ENCODE results near the gene GPR137B. TPM values are rescaled to one million over a fixed set of nuclear protein-coding genes. Genes with fewer than 3 reads are reported as not detected.
"Not testable (repeated sequence)": the region's sequence is repeated elsewhere in the genome, so short reads cannot be mapped to it uniquely, and the experiment has no call there.

Gene GPR137B
- total RNA-seq, 1 experiment from 2014 or later = 6.5 TPM

- DNase-seq (ENCODE audit: extremely low read depth, low read depth) = not testable (repeated sequence)
Observed at GRCh38 chr1:236186471-236186870, 44.1 kb downstream of the GPR137B start.

DNA sequence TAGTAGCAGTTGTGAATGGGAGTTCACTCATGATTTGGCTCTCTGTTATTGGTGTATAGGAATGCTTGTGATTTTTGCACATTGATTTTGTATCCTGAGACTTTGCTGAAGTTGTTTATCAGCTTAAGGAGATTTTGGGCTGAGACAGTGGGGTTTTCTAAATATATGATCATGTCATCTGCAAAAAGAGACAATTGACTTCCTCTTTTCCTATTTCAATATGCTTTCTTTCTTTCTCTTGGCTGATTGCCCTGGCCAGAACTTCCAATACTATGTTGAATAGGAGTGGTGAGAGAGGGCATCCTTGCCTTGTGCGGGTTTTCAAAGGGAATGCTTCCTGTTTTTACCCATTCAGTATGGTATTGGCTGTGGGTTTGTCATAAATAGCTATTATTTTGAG lies 45.7 kb downstream of the GPR137B start:
- not testable (repeated sequence) for DNase-seq (ENCODE audit: extremely low read depth, low read depth)

- no peak for DNase-seq (ENCODE audit: extremely low read depth, low read depth)
Observed at GRCh38 chr1:236193184-236193583, 50.8 kb downstream of the GPR137B start.

- DNase-seq (ENCODE audit: extremely low read depth, low read depth) = no peak
Observed at GRCh38 chr1:236200925-236201324, 58.6 kb downstream of the GPR137B start.

DNA sequence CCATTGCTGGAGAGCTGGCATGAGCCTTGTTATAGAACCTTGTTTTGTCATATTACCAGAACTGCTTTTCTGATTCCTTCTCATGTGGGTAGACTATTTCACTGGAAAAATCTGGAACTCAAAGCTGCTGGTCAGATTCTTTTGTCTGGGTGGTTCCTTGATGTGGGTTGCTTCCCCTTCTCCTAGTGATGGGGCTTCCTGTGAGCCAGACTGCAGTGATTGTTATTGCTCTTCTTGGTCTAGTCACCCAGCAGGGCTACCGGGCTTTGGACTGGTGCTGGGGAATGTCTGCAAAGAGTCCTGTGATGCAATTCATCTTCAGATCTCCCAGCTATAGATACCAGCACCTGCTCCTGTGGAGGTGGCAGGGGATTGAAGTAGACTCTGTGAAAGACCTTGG lies 59.4 kb downstream of the GPR137B start:
- DNase-seq (ENCODE audit: extremely low read depth, low read depth) = no peak

GRCh38 chr1:236204039-236204438 lies 61.7 kb downstream of the GPR137B start:
- no peak for DNase-seq (ENCODE audit: extremely low read depth, low read depth)

GRCh38 chr1:236204656-236205055 lies 62.3 kb downstream of the GPR137B start:
- DNase-seq (ENCODE audit: extremely low read depth, low read depth) = no peak

DNA sequence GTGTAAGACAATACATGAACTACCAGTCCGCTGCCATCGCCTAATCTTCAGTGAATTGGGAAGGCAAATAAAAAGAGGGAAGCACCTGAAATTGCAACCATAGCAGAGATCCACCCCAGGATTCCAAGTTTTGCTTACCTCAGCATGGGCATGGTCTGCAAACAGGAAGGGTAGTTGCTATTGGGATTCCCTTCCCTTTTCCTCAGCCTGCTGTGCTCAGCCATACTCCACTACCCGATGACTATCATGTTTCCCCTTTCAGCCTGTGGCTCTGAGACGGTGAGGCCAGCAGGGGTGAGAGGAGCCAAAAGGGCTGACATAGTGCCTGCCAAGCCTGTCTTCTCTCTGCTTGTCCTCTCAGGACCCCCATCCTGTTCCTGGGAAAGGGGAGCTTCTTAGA lies 64.2 kb downstream of the GPR137B start:
- no peak for DNase-seq (ENCODE audit: extremely low read depth, low read depth)

DNA sequence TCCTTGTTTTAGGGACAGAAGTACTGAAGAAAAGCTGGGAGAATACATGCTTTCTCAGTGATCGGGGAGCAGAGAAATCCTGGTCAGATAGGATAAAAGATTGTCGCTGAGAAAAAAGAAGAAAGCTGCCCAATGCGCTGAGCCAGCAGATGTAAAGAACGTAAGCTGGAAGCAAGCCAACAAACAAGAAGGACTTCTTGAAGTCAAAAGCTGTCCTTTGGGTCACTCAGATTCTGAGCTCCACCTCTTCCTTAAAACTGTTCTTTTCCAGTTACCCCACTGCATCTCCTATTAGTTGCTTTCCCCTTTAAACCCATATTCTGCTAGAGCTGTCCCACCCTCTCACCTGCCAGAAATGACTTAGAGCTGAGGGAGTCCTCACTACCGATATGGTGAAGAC lies 64.8 kb downstream of the GPR137B start:
- no peak for DNase-seq (ENCODE audit: extremely low read depth, low read depth)

GRCh38 chr1:236207569-236207968 lies 65.2 kb downstream of the GPR137B start:
- no peak for DNase-seq (ENCODE audit: extremely low read depth, low read depth)

DNA sequence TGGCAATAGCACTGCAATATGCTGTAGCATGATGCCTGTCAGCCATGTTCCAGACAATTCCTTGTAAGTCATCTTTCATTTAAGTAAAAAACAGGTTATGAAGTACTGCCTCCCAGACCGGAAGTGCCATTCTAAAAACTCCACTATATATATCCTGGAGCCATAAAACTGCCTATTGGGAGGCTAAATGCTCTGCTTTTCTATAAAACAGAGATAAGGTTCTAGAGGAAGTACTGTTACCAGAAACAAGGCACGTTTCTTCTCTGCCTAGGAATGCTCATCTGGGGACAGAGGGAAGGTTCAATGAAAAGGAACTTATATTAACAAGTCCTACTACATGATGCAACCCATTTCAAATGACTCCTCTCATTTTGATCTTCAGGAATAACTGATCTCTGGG lies 66.8 kb downstream of the GPR137B start:
- DNase-seq (ENCODE audit: extremely low read depth, low read depth) = no peak

DNA sequence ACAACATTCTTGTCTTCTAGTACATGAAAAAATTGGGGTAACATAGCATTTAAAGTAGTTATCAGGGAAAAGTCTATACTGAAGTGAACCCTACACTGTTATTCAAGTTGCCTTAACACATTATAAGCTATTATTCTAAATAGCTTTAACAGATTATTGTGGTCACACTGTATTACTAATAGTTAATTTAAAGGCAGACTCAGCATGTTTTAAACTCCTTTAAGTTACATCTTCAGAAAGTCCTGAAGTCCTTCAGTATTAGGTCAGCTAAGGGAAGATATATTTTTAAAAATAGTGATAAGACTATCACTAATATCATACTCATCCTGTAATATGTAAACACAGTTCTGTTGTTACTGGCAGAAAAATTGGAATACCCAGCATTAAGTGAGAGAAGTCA lies 67.4 kb downstream of the GPR137B start:
- no peak for DNase-seq (ENCODE audit: extremely low read depth, low read depth)

DNA sequence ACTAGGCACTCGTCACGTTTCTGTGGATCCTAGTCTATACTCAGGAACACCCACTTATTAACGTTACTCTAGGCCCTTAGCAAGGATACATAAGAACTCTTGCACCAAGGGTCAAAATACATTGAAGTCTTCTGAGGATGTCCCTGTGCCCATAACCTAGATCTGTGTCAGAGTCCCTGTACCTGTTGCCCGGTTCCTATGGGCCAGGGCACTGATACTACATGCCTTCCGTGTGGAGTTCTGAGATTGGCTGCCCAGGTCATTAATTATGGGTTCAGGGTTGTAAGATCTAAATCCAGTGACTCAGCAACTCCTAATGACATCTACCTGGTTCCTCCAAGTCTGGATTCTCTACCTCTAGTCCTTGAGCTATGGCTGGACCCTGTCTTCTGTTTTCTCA lies 69.5 kb downstream of the GPR137B start:
- no peak for DNase-seq (ENCODE audit: extremely low read depth, low read depth)

DNA sequence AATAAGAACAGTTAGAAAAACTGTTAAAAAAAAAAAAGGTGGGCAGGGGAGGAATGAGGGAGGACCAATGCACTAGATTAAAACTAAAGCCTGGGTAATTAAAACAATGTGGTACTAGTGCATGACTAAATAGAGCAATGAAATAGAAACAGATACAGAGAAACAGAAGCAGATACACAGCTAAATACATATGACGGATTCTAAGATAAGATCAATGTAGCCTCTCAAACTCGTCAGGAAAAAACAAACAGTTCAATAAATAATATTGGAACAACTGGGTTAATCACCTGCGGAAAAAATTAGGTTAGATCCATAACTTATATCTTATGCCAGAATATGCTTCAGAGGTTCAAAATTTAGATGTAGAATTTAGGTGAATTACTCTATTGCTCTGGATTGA lies 71.2 kb downstream of the GPR137B start:
- no peak for DNase-seq (ENCODE audit: extremely low read depth, low read depth)

DNA sequence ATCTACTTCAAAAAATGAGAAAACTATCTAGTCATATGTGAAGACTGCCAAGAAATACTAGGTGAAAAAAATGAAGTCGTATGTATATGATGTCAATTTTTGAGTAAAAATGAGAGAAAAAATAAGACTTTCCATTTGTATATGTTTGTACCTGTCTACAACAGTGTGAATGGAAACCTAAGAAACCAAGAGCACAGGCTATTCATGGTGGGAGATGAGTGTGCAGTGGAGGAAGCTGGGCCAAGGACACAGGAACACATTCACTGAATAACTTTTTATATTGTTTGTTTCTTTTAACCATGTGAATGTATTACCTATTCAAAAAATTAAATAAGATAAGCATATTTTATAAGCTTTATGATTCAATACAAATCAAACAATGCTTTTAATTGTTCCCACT lies 72.4 kb downstream of the GPR137B start:
- DNase-seq (ENCODE audit: extremely low read depth, low read depth) = no peak

DNA sequence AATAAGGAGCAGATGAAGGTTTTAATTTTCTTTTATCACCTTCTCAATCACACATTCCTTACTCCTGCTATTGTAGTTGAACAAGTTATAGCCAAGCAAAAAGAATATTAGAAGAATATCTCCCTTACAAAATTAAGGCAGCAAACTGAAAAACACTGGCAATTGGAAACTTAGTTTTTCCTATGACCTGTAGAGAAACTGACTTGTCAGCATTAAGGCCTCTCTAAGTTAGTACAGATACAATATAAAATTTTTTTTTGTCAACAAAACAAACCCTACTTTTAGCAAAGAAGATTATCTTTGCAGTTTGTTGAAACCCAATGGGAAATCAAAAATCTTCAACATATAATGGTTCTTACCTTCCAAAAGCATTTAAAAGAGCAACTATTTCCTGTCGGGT lies 78.1 kb downstream of the GPR137B start:
- no peak for DNase-seq (ENCODE audit: extremely low read depth, low read depth)

- no peak for DNase-seq (ENCODE audit: extremely low read depth, low read depth)
Observed at GRCh38 chr1:236222632-236223031, 80.3 kb downstream of the GPR137B start.

GRCh38 chr1:236228411-236228810 lies 86.1 kb downstream of the GPR137B start:
- no peak for DNase-seq (ENCODE audit: extremely low read depth, low read depth)

DNA sequence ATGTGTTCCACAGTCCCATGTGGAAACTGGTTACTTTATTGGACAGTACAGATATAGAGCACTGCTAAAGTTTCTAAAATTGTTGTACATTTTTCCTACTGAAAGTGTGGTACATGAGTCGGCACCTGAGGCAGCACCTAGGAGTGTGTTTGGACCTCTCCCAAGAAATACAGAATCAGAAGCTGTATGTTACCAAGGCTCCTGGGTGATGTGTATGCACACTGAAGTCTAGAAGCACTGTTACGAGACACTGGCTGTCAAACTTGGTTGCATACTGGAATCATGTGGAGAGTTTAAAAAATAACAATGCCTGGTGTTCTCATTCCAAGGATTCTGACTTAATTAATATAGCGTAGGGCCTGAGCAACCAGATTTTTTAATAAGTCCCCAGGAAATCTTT lies 92.8 kb downstream of the GPR137B start:
- no peak for DNase-seq (ENCODE audit: extremely low read depth, low read depth)

DNA sequence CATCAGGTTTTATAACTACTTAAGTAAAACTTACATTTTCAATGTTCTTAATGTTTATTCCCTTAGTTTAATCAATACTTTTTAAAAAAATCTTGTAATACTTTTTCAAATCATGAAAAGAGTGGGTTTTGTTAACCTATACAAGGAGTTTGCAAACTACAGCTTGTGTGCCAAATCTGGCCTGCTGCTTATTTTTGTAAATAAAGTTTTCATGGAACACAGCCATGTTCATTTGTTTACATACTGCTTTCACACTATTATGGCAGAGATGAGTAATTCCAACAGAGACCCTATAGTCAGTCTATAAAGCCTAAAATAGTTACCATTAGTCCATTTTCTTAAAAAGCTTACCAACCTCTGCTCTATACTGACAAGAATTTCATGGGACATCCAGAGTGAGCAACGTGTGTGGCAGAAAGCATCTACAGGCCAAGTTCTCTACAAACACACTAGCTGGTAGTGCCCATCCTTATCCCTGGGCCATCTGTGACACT lies 96.8 kb downstream of the GPR137B start:
- peak; percentile 61 for DNase-seq (ENCODE audit: extremely low read depth, low read depth)

DNA sequence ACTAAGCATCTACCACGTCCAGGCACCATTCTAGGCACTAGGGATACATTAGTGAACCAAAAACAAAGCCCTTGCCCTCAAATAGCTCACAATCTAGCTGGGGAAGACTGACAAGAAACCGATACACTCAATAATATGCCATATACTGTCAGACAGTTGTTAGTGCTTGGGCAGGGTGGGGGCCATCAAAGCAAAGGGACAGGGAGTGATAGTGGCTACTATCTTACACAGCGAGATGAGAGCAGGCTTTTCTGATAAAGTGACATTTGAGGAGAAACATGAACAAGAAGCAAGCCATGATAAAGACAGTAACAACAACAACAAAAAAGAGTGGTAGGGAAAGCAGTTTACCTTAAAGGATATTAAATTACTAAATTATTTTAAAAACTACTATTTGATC lies 98.3 kb downstream of the GPR137B start:
- no peak for DNase-seq (ENCODE audit: extremely low read depth, low read depth)

DNA sequence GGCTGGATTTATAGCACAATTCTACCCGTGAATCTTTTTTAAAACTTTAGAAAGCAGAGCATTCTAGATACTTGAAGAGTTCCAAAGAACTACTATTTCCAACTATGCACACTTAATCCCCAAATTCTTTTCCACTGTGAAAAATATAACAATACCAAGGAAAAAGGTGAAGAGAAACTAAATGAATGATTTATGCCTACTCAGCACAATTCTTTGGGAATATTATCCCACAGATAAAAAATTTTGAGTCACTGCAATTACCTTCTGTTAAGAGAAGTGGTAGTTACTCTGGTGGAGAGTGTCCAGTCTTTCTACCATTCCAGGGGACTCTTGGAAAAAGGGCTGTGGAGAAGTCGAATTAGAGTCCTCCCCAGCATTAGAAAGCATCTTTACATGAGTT lies 100.2 kb downstream of the GPR137B start:
- DNase-seq (ENCODE audit: extremely low read depth, low read depth) = no peak

GRCh38 chr1:236247286-236247685 lies 104.9 kb downstream of the GPR137B start:
- DNase-seq (ENCODE audit: extremely low read depth, low read depth) = no peak

DNA sequence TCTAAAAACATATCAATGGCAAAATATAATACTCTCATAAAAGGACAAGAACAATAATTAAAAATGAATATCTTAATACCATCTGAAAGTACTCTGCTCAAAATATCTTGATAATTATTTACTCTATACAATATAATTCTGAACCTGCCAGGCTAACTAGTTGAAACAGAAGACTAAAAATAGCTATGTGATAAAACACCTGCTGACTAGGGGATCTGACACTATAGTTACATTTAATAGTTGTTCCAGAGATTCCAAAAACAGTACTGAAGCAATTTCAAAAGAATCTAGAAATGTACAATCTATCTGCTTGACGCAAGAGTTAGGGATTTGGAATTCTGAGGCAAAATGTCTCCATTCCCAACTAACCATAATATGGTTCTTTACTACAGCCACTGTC lies 109.2 kb downstream of the GPR137B start:
- DNase-seq (ENCODE audit: extremely low read depth, low read depth) = no peak

All from NCI-H460 (cell line).